Activated CD8-positive, alpha-beta memory T cell treated with anti-CD3 and anti-CD28 coated beads for 4 hours (primary cell): ENCODE results near the gene NCKAP5.

Experiments
- DNase-seq, 2 donors: peaks; one replicate each; pipeline ENCODE4 v3.0.0-alpha.2; 2020; ENCODE audit warnings: low read depth in 2 of 2

NCKAP5 gene

GRCh38 chr2:133421516-133422324 is 146.5 kb downstream of the NCKAP5 start:
- DNase-seq, result no peak

DNA sequence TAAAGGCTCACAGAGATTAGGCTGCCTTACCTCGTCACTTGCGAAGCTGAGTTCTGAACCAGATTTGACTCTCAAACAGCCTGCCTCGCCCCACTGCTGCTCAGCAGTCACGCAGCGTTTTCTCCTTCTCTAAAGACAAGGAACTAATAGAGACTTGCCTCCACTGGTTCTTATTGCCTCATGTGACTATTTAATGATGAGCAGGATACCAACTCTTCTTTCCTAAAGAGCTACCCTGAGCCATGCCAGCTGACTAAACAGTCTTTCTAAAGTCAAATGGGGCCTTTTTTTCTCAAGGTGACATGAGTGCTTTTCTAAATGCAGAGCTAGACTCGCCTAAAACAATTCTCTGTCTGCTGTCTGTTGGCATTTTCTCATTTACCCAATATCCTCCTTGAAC is 147.5 kb downstream of the NCKAP5 start:
- DNase-seq, result no peak

GRCh38 chr2:133418671-133419070 is 149.6 kb downstream of the NCKAP5 start:
- no peak for DNase-seq

GRCh38 chr2:133418021-133418420 is 150.2 kb downstream of the NCKAP5 start:
- no peak for DNase-seq

- DNase-seq, result no peak
Observed at GRCh38 chr2:133417415-133417814, 150.8 kb downstream of the NCKAP5 start.

GRCh38 chr2:133416736-133417135 is 151.5 kb downstream of the NCKAP5 start:
- DNase-seq, result no peak

- DNase-seq, result no peak
Observed at GRCh38 chr2:133416146-133416545, 152.1 kb downstream of the NCKAP5 start.

- DNase-seq, result no peak
Observed at GRCh38 chr2:133415210-133415876, 152.9 kb downstream of the NCKAP5 start.

DNA sequence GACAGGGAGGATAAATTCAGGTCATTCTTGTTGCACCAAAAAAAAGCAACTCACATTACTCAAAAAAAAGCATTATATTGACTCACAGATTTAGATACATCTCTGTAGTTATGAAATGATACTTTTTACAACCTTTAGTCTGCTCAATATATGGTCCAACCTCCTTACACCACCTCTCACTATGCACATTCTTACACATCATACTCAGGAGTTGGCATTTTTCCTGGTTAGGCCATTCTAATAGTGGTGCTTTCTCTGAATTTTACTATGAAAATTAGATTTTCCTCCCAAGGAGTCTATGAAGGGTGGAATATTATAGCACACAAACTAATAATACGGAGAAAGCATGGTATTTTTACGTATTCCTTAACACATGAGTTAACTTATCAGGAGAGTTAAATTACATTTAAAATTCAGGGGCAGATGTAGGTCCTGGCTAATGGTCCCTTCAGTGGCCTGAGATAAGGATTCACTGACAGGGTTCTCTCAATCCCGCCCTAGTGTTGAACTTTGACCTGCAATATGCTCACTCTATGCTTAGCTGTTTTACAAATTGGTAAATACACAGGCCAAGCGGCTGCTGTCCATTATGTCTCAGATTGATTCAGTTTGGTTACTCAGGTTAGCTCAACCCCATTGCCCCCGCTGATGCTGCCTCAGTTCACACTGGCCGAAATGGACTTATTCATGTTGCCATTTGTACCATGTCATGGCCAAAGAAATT is 153.6 kb downstream of the NCKAP5 start:
- no peak for DNase-seq

GRCh38 chr2:133413863-133414262 is 154.4 kb downstream of the NCKAP5 start:
- no peak for DNase-seq

GRCh38 chr2:133412694-133413093 is 155.6 kb downstream of the NCKAP5 start:
- DNase-seq, result no peak

DNA sequence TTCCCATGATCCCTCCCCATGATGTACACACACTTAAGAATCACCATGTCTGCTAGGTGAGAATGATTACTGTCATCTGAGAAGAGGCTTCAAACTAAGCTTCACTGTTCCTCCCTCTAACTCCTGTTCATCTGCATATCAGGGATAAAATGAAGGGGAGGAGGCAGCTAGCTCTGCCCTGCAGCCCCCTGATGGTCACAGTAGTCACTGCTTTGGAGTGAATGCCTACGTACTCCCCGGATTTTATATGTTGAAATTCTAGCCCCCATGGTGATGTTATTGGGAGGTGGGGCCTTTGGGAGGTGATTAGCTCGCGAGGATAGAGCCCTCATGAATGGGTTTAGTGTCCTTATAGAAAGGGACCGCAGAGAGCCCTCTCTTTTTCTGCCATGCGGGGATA is 156.4 kb downstream of the NCKAP5 start:
- no peak for DNase-seq

DNA sequence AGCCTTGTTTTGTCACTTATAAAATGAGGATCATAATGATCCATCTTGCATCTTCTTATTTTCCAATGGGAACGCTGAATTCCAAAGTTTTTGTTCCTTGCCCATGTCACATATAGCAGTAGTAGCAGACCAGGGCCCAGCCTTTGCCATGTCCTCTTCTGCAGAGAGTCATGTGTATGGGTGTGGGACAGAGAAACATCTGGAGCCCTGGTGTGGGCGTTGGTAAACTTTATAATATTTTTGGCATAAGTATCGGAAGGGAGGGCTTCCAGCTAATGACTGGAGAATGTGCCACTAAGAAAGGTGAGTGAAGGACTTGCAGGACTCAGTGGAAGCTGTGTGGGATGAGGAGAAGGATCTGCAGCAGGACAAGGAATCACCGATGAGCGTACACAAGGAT is 157.2 kb downstream of the NCKAP5 start:
- DNase-seq, result no peak

DNA sequence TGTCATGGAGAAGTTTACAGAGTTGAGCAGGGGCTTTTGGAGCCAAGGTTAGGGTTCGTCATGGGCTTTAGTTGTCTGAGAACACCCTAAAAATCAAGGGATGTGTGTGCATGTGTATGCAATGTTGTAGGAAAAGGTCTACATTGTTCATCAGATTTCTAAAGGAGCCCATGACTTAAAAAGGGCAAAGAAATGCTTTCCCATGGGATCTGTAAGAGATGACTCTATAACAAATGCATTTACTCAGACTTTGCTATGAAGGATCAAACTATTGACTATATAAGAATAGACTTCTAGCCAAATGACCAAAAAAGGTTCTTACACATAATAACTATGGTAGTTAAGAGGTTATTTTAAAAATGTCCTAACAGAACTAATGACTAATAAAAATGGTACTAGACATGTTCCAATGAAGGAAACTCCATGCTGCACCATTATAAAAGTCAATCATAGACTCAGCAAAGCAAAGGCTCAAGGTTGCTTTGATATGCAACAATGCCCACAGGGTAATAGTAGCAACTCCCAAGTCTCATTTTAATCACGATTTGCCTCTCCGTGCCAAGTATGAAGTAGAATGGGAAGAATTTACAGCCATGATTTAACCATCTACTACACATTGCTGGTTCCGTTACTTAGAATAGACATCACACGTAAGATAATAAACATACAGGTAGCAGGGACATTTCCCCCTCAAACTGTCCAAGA is 158.5 kb downstream of the NCKAP5 start:
- DNase-seq, result no peak

DNA sequence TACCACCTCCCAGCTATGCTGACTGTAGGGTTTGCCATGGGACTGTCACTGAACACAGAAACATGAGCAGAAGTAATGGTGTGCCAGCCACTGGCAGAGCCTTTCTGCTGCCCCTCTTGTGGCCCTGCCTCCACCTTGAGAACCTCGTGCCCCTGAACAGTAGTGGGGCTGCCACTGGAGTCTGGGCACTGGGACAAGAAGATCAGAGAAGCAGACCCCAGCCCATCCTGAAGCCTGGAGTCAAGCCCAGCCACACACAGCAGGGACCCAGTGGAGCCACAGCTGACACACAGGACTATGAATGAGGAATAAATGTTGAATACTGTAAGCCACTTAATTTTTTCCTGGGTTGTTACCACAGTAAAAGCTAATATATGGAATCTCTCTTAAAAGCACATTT is 159.6 kb downstream of the NCKAP5 start:
- no peak for DNase-seq

DNA sequence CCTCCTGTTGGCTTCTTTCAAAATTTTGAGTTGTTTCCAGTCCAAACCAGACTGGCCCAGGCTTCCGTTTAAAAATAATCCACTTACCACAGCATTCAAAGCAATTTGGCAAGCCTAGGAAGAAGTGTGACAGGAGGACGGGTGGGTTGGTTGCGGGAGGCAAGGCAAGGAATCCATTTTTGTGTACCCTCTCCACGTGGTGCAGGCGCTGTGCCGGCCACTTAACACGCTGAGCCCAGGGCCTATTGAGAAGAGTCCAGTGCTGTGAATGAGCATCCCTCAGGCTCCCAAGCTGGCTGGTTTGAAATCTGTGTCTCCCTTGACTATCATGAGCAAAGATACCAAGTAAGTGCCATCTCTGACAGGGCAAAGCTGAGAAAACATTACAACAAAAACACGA is 160.9 kb downstream of the NCKAP5 start:
- DNase-seq, result no peak

DNA sequence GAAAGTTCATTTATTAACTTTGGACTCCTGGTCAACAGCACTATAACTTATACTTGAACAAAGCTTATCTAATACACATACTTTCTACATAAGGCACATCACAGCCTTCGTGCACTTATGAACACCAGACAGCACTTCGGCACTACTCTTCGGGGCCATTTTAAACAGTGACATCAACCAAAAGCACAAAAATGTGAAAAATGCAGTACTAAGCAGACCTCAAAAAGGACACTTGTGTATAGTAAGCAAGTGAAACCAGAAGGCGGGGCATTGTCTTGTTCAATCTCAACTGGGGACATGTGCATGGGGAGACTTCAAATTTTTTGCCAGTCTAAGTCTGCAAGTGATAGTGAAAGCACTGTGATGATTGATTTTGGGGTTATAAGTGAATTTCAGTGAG is 163.0 kb downstream of the NCKAP5 start:
- no peak for DNase-seq

- no peak for DNase-seq
Observed at GRCh38 chr2:133400411-133400810, 167.9 kb downstream of the NCKAP5 start.

DNA sequence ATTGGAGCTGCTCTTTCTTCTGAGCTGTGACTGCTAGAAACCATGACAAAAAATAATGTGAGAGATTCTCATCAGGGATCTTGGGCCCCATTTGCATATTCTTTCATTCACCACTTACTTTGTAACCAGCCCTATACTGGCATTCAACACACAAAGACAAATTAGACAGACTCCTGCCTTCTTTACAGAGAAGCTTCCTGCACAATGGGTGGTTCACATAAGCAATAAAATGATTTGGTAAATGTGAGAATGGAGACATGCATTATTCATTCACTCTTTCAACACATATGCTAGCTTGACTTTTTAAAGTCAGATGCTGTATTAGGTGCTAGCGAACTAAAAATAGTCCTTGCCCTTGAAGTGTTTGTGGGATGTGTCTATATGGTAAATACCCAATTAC is 174.4 kb downstream of the NCKAP5 start:
- no peak for DNase-seq

- no peak for DNase-seq
Observed at GRCh38 chr2:133390156-133390555, 178.1 kb downstream of the NCKAP5 start.

DNA sequence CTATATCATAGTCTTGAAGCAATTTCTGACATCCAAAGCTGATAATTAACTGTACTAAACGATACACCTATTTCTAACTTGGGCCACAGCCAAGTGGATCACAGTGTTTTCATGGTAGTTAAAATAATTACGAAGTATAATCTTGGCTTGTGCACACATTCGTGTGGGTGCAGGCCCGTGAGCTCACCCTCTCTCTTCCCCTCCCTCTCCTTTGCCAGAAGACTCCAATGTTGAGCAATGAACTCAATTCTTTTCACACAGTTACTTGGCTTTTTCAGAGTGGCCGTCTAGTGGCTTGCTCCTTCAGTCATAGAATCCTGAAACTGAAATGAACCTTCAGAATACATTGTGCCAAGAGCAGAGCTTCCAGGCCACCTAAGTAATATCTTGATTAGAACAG is 178.7 kb downstream of the NCKAP5 start:
- no peak for DNase-seq

DNA sequence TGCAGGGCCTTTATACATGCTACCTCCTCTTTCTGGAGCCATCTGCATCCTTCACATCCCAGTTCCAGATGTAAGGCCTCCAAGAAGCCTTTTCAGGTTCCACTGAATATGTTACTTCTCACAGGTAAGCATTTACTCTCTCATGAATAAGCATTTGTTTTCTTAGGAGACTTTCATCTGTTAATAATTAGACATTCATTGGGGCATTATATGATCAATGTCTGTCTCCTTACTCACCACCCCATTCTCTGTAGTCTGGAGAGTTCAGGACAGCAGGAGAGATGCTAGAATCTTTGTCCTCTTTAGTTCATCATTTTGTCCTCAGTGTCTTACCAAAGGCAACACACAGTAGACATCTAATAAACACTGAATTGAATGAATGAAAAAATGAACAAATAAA is 185.7 kb downstream of the NCKAP5 start:
- no peak for DNase-seq
